HG03103 (cell line): ENCODE measurements around the gene GCH1.

Experiments used
- ATAC-seq: cut with Tn5 transposase; IDR thresholded peaks from one replicate; pipeline ENCODE4 v1.9.1; 2021; ENCODE audit warnings: low read depth; ENCODE audit not compliant: unreplicated experiment

The GCH1 gene

GRCh38 chr14:54830650-54831049 is 72.0 kb downstream of the GCH1 start:
- no peak for ATAC-seq

GRCh38 chr14:54829486-54830224 is 73.0 kb downstream of the GCH1 start:
- ATAC-seq: no peak

- no peak for ATAC-seq
These were observed 74.6 kb downstream of the GCH1 start for GRCh38 chr14:54828037-54828436.

GRCh38 chr14:54823757-54824549 is 78.7 kb downstream of the GCH1 start:
- no peak for ATAC-seq

GRCh38 chr14:54822685-54823084 is 79.9 kb downstream of the GCH1 start:
- ATAC-seq: no peak

- no peak for ATAC-seq
These were observed 84.2 kb downstream of the GCH1 start for GRCh38 chr14:54818201-54819133.

GRCh38 chr14:54817506-54817905 is 85.1 kb downstream of the GCH1 start:
- ATAC-seq: no peak

- ATAC-seq: no peak
These were observed 86.2 kb downstream of the GCH1 start for GRCh38 chr14:54816450-54816849.

- no peak for ATAC-seq
These were observed 87.1 kb downstream of the GCH1 start for GRCh38 chr14:54815515-54815914.

- ATAC-seq: no peak
These were observed 87.6 kb downstream of the GCH1 start for GRCh38 chr14:54815016-54815415.

- ATAC-seq: no peak
These were observed 88.5 kb downstream of the GCH1 start for GRCh38 chr14:54814076-54814475.

GRCh38 chr14:54813081-54813480 is 89.5 kb downstream of the GCH1 start:
- no peak for ATAC-seq

- no peak for ATAC-seq
These were observed 90.0 kb downstream of the GCH1 start for GRCh38 chr14:54812617-54813016.

GRCh38 chr14:54809767-54810166 is 92.9 kb downstream of the GCH1 start:
- no peak for ATAC-seq

- no peak for ATAC-seq
These were observed 94.1 kb downstream of the GCH1 start for GRCh38 chr14:54808326-54809161.

- no peak for ATAC-seq
These were observed 94.7 kb downstream of the GCH1 start for GRCh38 chr14:54807881-54808280.

GRCh38 chr14:54807428-54807827 is 95.2 kb downstream of the GCH1 start:
- ATAC-seq: no peak

- no peak for ATAC-seq
These were observed 96.0 kb downstream of the GCH1 start for GRCh38 chr14:54806616-54807015.

GRCh38 chr14:54805445-54806322 is 96.9 kb downstream of the GCH1 start:
- no peak for ATAC-seq
